H9 (cell line): ENCODE data around the gene GNPAT. TPM values are rescaled to one million over a fixed set of nuclear protein-coding genes. Genes with fewer than 3 reads are reported as not detected.

Experiments used
- DNase-seq: peaks from one replicate; pipeline ENCODE4 v3.0.0-alpha.2; 2017
- H2AFZ ChIP-seq: one replicate; pipeline ENCODE4 v1.6.1; 2013; ENCODE audit warnings: mild to moderate bottlenecking, low read length, control low read depth, moderate library complexity
- H2AK5ac ChIP-seq: 2 replicates; pipeline ENCODE4 v1.6.1; 2013; ENCODE audit warnings: low read length, control low read depth, mixed read lengths; ENCODE audit not compliant: insufficient read length
- H2BK120ac ChIP-seq: one replicate; pipeline ENCODE4 v1.6.1; 2013; ENCODE audit warnings: low read depth, mild to moderate bottlenecking, low read length, control low read depth, inconsistent platforms; ENCODE audit not compliant: poor library complexity, severe bottlenecking
- H2BK12ac ChIP-seq: 2 replicates; pipeline ENCODE4 v1.6.1; 2013; ENCODE audit warnings: low read length, control low read depth, mixed read lengths, low read depth; ENCODE audit not compliant: insufficient read length
- H2BK15ac ChIP-seq: 2 replicates; pipeline ENCODE4 v1.6.1; 2013; ENCODE audit warnings: low read depth, low read length, control low read depth
- H2BK20ac ChIP-seq: one replicate; pipeline ENCODE4 v1.6.1; 2013; ENCODE audit warnings: low read depth, mild to moderate bottlenecking, low read length, control low read depth, inconsistent platforms; ENCODE audit not compliant: poor library complexity, severe bottlenecking
- H2BK5ac ChIP-seq: 2 replicates; pipeline ENCODE4 v1.6.1; 2013; ENCODE audit warnings: low read length, control low read depth, mixed read lengths; ENCODE audit not compliant: insufficient read length
- H3K14ac ChIP-seq: 2 replicates; pipeline ENCODE4 v1.6.1; 2013; ENCODE audit warnings: low read length, control low read depth; ENCODE audit not compliant: insufficient read depth
- H3K18ac ChIP-seq: 2 replicates; pipeline ENCODE4 v1.6.1; 2013; ENCODE audit warnings: low read depth, mild to moderate bottlenecking, mixed read lengths, low read length, control low read depth; ENCODE audit not compliant: insufficient read length
- H3K23ac ChIP-seq: 2 replicates; pipeline ENCODE4 v1.6.1; 2013; ENCODE audit warnings: low read length, control low read depth, mixed read lengths, low read depth; ENCODE audit not compliant: insufficient read length
- H3K23me2 ChIP-seq: 2 replicates; pipeline ENCODE4 v1.6.1; 2013; ENCODE audit warnings: low read depth, mild to moderate bottlenecking, mixed read lengths, low read length, control low read depth; ENCODE audit not compliant: insufficient read length, poor library complexity, severe bottlenecking
- H3K27ac ChIP-seq: 2 replicates; pipeline ENCODE4 v1.5.1; 2013; ENCODE audit warnings: low read length, control low read depth, mixed read lengths, low read depth; ENCODE audit not compliant: insufficient read length
- H3K27me3 ChIP-seq: 2 replicates; pipeline ENCODE4 v1.6.1; 2013; ENCODE audit warnings: low read length, control low read depth, inconsistent platforms; ENCODE audit not compliant: insufficient read depth
- H3K4ac ChIP-seq: 2 replicates; pipeline ENCODE4 v1.6.1; 2013; ENCODE audit warnings: low read depth, mild to moderate bottlenecking, control low read depth, inconsistent platforms, low read length, moderate library complexity
- H3K4me1 ChIP-seq: 2 replicates; pipeline ENCODE4 v1.6.1; 2013; ENCODE audit warnings: low read length, control low read depth, inconsistent platforms; ENCODE audit not compliant: insufficient read depth
- H3K4me2 ChIP-seq: 2 replicates; pipeline ENCODE4 v1.6.1; 2013; ENCODE audit warnings: low read length, control low read depth, mixed read lengths; ENCODE audit not compliant: insufficient read length, insufficient read depth
- H3K56ac ChIP-seq: 2 replicates; pipeline ENCODE4 v1.6.1; 2013; ENCODE audit warnings: low read depth, mild to moderate bottlenecking, mixed read lengths, low read length, control low read depth; ENCODE audit not compliant: insufficient read length
- H3K79me1 ChIP-seq: 2 replicates; pipeline ENCODE4 v1.6.1; 2013; ENCODE audit warnings: low read depth, mild to moderate bottlenecking, moderate library complexity, low read length, control low read depth, inconsistent platforms; ENCODE audit not compliant: insufficient read depth, poor library complexity, severe bottlenecking
- H3K79me2 ChIP-seq: 2 replicates; pipeline ENCODE4 v1.6.1; 2013; ENCODE audit warnings: low read length, control low read depth, inconsistent platforms; ENCODE audit not compliant: insufficient read depth
- H3K9ac ChIP-seq: 2 replicates; pipeline ENCODE4 v1.6.1; 2013; ENCODE audit warnings: low read length, control low read depth, mixed read lengths; ENCODE audit not compliant: insufficient read length; ENCODE audit errors: extremely low read depth
- H3K9me3 ChIP-seq: one replicate; pipeline ENCODE4 v1.6.1; 2013; ENCODE audit warnings: low read depth, low read length, inconsistent platforms; ENCODE audit not compliant: control insufficient read depth
- H3T11ph ChIP-seq: one replicate; pipeline ENCODE4 v1.6.1; 2013; ENCODE audit warnings: mild to moderate bottlenecking, low read length, control low read depth, inconsistent platforms
- H4K20me1 ChIP-seq: one replicate; pipeline ENCODE4 v1.6.1; 2013; ENCODE audit not compliant: control insufficient read depth, insufficient read length, insufficient read depth
- H4K5ac ChIP-seq: 2 replicates; pipeline ENCODE4 v1.6.1; 2013; ENCODE audit warnings: low read depth, mild to moderate bottlenecking, mixed read lengths, low read length, control low read depth; ENCODE audit not compliant: insufficient read length
- H4K8ac ChIP-seq: replicated peaks from 2 replicates; pipeline ENCODE4 v1.6.1; 2013; ENCODE audit warnings: low read length, control low read depth, mixed read lengths, low read depth; ENCODE audit not compliant: insufficient read length
- H4K91ac ChIP-seq: 2 replicates; pipeline ENCODE4 v1.6.1; 2013; ENCODE audit warnings: low read depth, mild to moderate bottlenecking, moderate library complexity, mixed read lengths, low read length, control low read depth; ENCODE audit not compliant: insufficient read length
- H3K27ac Mint-ChIP-seq, 3 experiments: 2 replicates in 2 of 3; 3 replicates in 1 of 3; pipeline ENCODE4 v1.8.0; 2020 to 2021; ENCODE audit warnings: mixed read lengths in 3 of 3, mild to moderate bottlenecking in 1 of 3, moderate library complexity in 1 of 3
- H3K27me3 Mint-ChIP-seq: 2 replicates; pipeline ENCODE4 v1.8.0; 2021; ENCODE audit warnings: low read depth, mild to moderate bottlenecking, moderate library complexity, mixed read lengths
- H3K36me3 Mint-ChIP-seq, 3 experiments: 2 replicates in 2 of 3; 3 replicates in 1 of 3; pipeline ENCODE4 v1.8.0; 2020 to 2021; ENCODE audit warnings: low read depth in 3 of 3, mixed read lengths in 3 of 3; ENCODE audit not compliant: insufficient read depth in 1 of 3
- H3K4me1 Mint-ChIP-seq, 2 experiments: 2 replicates each; pipeline ENCODE4 v1.8.0; 2020; ENCODE audit warnings: mixed read lengths in 2 of 2
- H3K4me3 Mint-ChIP-seq, 2 experiments: 2 replicates in 1 of 2; 3 replicates in 1 of 2; pipeline ENCODE4 v1.8.0; 2020 to 2021; ENCODE audit warnings: mild to moderate bottlenecking in 2 of 2, mixed read lengths in 2 of 2, moderate library complexity in 1 of 2
- H3K9me3 Mint-ChIP-seq, 2 experiments: 2 replicates in 1 of 2; 3 replicates in 1 of 2; pipeline ENCODE4 v1.8.0; 2020; ENCODE audit warnings: mild to moderate bottlenecking in 2 of 2, mixed read lengths in 2 of 2, moderate library complexity in 1 of 2
- CTCF ChIP-seq: fragments of 200-600 bp; sonication (generic); conservative IDR thresholded peaks from 3 replicates; pipeline ENCODE4 v1.8.0; 2021; ENCODE audit warnings: antibody characterized with exemption, mild to moderate bottlenecking
- WGBS: extraction: QIAGEN DNeasy Blood & Tissue Kit; methylation state at CpG from one replicate; pipeline ENCODE4 v1.1.7; 2013; ENCODE audit warnings: missing lambda C conversion rate, low lambda C conversion rate, mixed read lengths; ENCODE audit not compliant: insufficient read length; ENCODE audit errors: extremely low coverage; 5-methylcytosine and 5-hydroxymethylcytosine counted together
- total RNA-seq: library from RNA; stranded (reverse); gene quantifications from 2 replicates; pipeline ENCODE4 v1.2.1, GENCODE V29; 2021

The GNPAT gene
- total RNA-seq, 1 experiment from 2014 or later: 38.1 TPM

GRCh38 chr1:231272173-231272572 is 31.2 kb downstream of the GNPAT start:
- no CpG with 5 or more reads among the region's 3 CpGs for WGBS
- Histone ChIP-seq H2AK5ac (no peak overlapping the region), H2BK5ac (no peak overlapping the region), H3K56ac (no peak overlapping the region), H2BK15ac (no peak overlapping the region), H3K9ac (no peak overlapping the region), H4K5ac (no peak overlapping the region), H3K4me2 (no peak overlapping the region), H3K18ac (no peak overlapping the region), H3K27me3 (no peaks in the 10 kb centered on the region), H2BK20ac (no peak overlapping the region), H2BK120ac (no peak overlapping the region), H3K4me1 (no peaks in the 10 kb centered on the region), H4K91ac (no peak overlapping the region), H3K23me2 (no peaks in the 10 kb centered on the region), H2AFZ (no peak overlapping the region), H2BK12ac (no peak overlapping the region), H3K27ac (no peak overlapping the region), H3K9me3 (no peaks in the 10 kb centered on the region), H3K23ac (no peak overlapping the region), H4K20me1 (no peaks in the 10 kb centered on the region), H3T11ph (no peak overlapping the region), H3K79me1 (no peaks in the 10 kb centered on the region), H3K14ac (no peak overlapping the region), H3K4ac (no peak overlapping the region), H4K8ac (no peak overlapping the region), H3K79me2 (no peaks in the 10 kb centered on the region)
- Mint-ChIP-seq H3K4me1 (no peaks in the 10 kb centered on the region), H3K27ac (no peak overlapping the region), H3K27me3 (no peaks in the 10 kb centered on the region), H3K9me3 (no peaks in the 10 kb centered on the region), H3K4me3 (no peak overlapping the region), H3K36me3 (peaks cover 12 to 66% (median 43%) of the 10 kb centered on the region in 3 experiments; a peak in 6 of 7 replicates)
- TF ChIP-seq CTCF: no peak
- no peak for DNase-seq
